GM12878 (cell line): ENCODE results near the gene FRS3. TPM values are rescaled to one million over a fixed set of nuclear protein-coding genes. Genes with fewer than 3 reads are reported as not detected.
A peak's percentile ranks its signal among the peaks of the same experiment; 100 is the strongest.

Experiments
- BACH1 ChIP-seq: fragments of 450-650 bp; IDR thresholded peaks from 2 replicates; pipeline ENCODE4 v1.6.1; 2017; ENCODE audit warnings: mild to moderate bottlenecking, borderline replicate concordance
- BHLHE40 ChIP-seq, 2 experiments: fragments of 450-650 bp in 1 of 2; IDR thresholded peaks; 2 replicates each; pipeline ENCODE4 v1.6.1; 2011 to 2017; ENCODE audit warnings: low read depth in 2 of 2, borderline replicate concordance in 1 of 2, improper control_type of control experiment in 1 of 2, low read length in 1 of 2, mild to moderate bottlenecking in 1 of 2
- CBFB ChIP-seq: IDR thresholded peaks from 2 replicates; pipeline ENCODE4 v1.6.1; 2016; ENCODE audit warnings: antibody characterized with exemption, low read depth
- CHD4 ChIP-seq: fragments of 200-600 bp; sonication (generic); IDR thresholded peaks from 2 replicates; pipeline ENCODE4 v1.6.1; 2016; ENCODE audit warnings: mild to moderate bottlenecking
- GATAD2B ChIP-seq: fragments of 450-650 bp; conservative IDR thresholded peaks from 2 replicates; pipeline ENCODE4 v1.6.1; 2017; ENCODE audit warnings: low read depth, mild to moderate bottlenecking, moderate library complexity
- HDAC2 ChIP-seq: fragments of 200-600 bp; sonication (generic); IDR thresholded peaks from 2 replicates; pipeline ENCODE4 v1.6.1; 2017
- KLF5 ChIP-seq: fragments of 450-650 bp; IDR thresholded peaks from 2 replicates; pipeline ENCODE4 v1.6.1; 2014; ENCODE audit warnings: mild to moderate bottlenecking; ENCODE audit not compliant: partially characterized antibody
- LARP7 ChIP-seq: fragments of 450-650 bp; IDR thresholded peaks from 2 replicates; pipeline ENCODE4 v1.6.1; 2017; ENCODE audit warnings: mild to moderate bottlenecking
- MEF2A ChIP-seq: IDR thresholded peaks from 2 replicates; pipeline ENCODE4 v1.6.1; 2011; ENCODE audit warnings: low read depth, mild to moderate bottlenecking, low read length, moderate library complexity; ENCODE audit not compliant: insufficient read depth
- MXI1 ChIP-seq: fragments of 150-350 bp; IDR thresholded peaks from 2 replicates; pipeline ENCODE4 v1.6.1; 2011; ENCODE audit warnings: low read depth, mild to moderate bottlenecking, inconsistent platforms, low read length, improper control_type of control experiment
- NFIC ChIP-seq: IDR thresholded peaks from 2 replicates; pipeline ENCODE4 v1.6.1; 2012; ENCODE audit warnings: low read depth, mild to moderate bottlenecking, inconsistent platforms, low read length, moderate library complexity
- NFXL1 ChIP-seq: fragments of 450-650 bp; IDR thresholded peaks from 2 replicates; pipeline ENCODE4 v1.6.1; 2017; ENCODE audit warnings: antibody characterized with exemption, mild to moderate bottlenecking, borderline replicate concordance
- NFYB ChIP-seq: IDR thresholded peaks from 2 replicates; pipeline ENCODE4 v1.6.1; 2011; ENCODE audit warnings: low read depth, mild to moderate bottlenecking, low read length, improper control_type of control experiment, moderate library complexity; ENCODE audit not compliant: insufficient read depth
- NR2C1 ChIP-seq: fragments of 450-650 bp; IDR thresholded peaks from 2 replicates; pipeline ENCODE4 v1.6.1; 2017; ENCODE audit warnings: antibody characterized with exemption, mild to moderate bottlenecking, moderate library complexity
- POLR2A ChIP-seq: IDR thresholded peaks from 2 replicates; pipeline ENCODE4 v1.6.1; 2011; ENCODE audit warnings: low read depth, mild to moderate bottlenecking, low read length
- POLR2AphosphoS2 ChIP-seq: IDR thresholded peaks from 2 replicates; pipeline ENCODE4 v1.6.1; 2011; ENCODE audit warnings: low read depth, mild to moderate bottlenecking, low read length, improper control_type of control experiment, moderate library complexity
- RAD21 ChIP-seq: IDR thresholded peaks from 2 replicates; pipeline ENCODE4 v1.6.1; 2011; ENCODE audit warnings: mild to moderate bottlenecking, low read depth, low read length, moderate library complexity; ENCODE audit not compliant: insufficient read depth
- RB1 ChIP-seq: fragments of 450-650 bp; formaldehyde crosslinking; IDR thresholded peaks from 2 replicates; pipeline ENCODE4 v1.6.1; 2017; ENCODE audit warnings: mild to moderate bottlenecking, borderline replicate concordance
- SMAD1 ChIP-seq: fragments of 450-650 bp; IDR thresholded peaks from 2 replicates; pipeline ENCODE4 v1.6.1; 2018; ENCODE audit warnings: mild to moderate bottlenecking, low read depth; ENCODE audit not compliant: partially characterized antibody
- SMC3 ChIP-seq: IDR thresholded peaks from 2 replicates; pipeline ENCODE4 v1.6.1; 2011; ENCODE audit warnings: low read length, improper control_type of control experiment, borderline replicate concordance
- SP1 ChIP-seq: IDR thresholded peaks from one replicate; pipeline ENCODE4 v1.6.1; 2011; ENCODE audit warnings: low read depth, low read length
- TARDBP ChIP-seq: IDR thresholded peaks from 2 replicates; pipeline ENCODE4 v1.6.1; 2016; ENCODE audit warnings: borderline replicate concordance
- TBL1XR1 ChIP-seq: IDR thresholded peaks from 2 replicates; pipeline ENCODE4 v1.6.1; 2012; ENCODE audit warnings: low read depth, low read length, improper control_type of control experiment
- polyA plus RNA-seq, 11 experiments: library from polyadenylated mRNA; depleted of rRNA in 4 of 11; unstranded in 6 of 11; stranded (reverse) in 5 of 11; fragments of >200 nt; fragmentation: Nextera tagmentation in 4 of 11; fragmentation: Illumina TruSeq in 1 of 11; extraction: Ambion mirVana in 4 of 11; extraction: Trizol in 1 of 11; gene quantifications; 1 replicate in 1 of 11; 2 replicates in 10 of 11; pipeline versions ENCODE4 v1.2.1 to v1.2.3, GENCODE V29; 2011 to 2016; ENCODE audit warnings: inconsistent platforms in 2 of 11, missing spikeins in 2 of 11, low read depth in 1 of 11
- total RNA-seq, 4 experiments: library from RNA; depleted of rRNA in 3 of 4; stranded (reverse); fragments of >200 nt in 3 of 4; fragmentation: Illumina TruSeq in 1 of 4; extraction: Trizol in 1 of 4; gene quantifications; 2 replicates each; pipeline versions ENCODE4 v1.2.1 to v1.2.3, GENCODE V29; 2013 to 2021
- TF ChIP-seq, protein P1 (sequence below): fragments of 150-350 bp; IDR thresholded peaks from 2 replicates; pipeline ENCODE4 v1.6.1; 2014; ENCODE audit warnings: mild to moderate bottlenecking, low read depth, low read length
- TF ChIP-seq, protein P2 (sequence below): fragments of 150-350 bp; IDR thresholded peaks from 2 replicates; pipeline ENCODE4 v1.6.1; 2016; ENCODE audit warnings: low read depth, low read length
- TF ChIP-seq, protein P3 (sequence below): fragments of 450-650 bp; formaldehyde crosslinking; IDR thresholded peaks from 2 replicates; pipeline ENCODE4 v1.4.0; 2020; ENCODE audit warnings: mild to moderate bottlenecking, moderate library complexity

The FRS3 gene
- total and polyA plus RNA-seq, 10 of the 15 experiments (the other 5 are each of a cell fraction or from before 2014, with no cell fraction given) = 0.05 to 3.4 (median 1.5) TPM

DNA sequence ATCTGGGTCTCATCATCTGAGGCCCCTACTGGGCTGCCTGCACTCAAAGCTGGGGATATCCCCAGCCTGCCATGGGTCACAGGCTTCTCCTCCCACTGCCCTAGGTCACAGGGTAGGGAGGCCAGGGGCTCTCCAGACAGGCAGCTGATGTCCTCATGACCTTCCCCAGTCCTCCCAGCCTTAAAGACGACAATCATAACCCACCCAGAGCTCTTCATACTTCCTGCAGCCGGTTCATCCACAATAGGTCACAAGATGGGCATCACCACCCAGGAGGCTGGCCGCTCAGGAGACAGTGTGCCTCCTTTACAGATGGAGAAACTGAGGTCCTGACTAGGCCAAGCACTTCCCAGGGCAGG, 59.5 kb downstream of the FRS3 start (continued):
- peak; percentile 17 for TF ChIP-seq SP1
- 0 out of 2 replicates have a peak, but pooled peaks have one; percentile 12 for TF ChIP-seq GATAD2B
- TF ChIP-seq, protein P1, sequence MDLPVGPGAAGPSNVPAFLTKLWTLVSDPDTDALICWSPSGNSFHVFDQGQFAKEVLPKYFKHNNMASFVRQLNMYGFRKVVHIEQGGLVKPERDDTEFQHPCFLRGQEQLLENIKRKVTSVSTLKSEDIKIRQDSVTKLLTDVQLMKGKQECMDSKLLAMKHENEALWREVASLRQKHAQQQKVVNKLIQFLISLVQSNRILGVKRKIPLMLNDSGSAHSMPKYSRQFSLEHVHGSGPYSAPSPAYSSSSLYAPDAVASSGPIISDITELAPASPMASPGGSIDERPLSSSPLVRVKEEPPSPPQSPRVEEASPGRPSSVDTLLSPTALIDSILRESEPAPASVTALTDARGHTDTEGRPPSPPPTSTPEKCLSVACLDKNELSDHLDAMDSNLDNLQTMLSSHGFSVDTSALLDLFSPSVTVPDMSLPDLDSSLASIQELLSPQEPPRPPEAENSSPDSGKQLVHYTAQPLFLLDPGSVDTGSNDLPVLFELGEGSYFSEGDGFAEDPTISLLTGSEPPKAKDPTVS = no peak
- TF ChIP-seq TARDBP = no peak
- no peak for TF ChIP-seq MXI1
- TF ChIP-seq SMAD1 = no peak
- TF ChIP-seq MEF2A = no peak
- TF ChIP-seq, protein P2, sequence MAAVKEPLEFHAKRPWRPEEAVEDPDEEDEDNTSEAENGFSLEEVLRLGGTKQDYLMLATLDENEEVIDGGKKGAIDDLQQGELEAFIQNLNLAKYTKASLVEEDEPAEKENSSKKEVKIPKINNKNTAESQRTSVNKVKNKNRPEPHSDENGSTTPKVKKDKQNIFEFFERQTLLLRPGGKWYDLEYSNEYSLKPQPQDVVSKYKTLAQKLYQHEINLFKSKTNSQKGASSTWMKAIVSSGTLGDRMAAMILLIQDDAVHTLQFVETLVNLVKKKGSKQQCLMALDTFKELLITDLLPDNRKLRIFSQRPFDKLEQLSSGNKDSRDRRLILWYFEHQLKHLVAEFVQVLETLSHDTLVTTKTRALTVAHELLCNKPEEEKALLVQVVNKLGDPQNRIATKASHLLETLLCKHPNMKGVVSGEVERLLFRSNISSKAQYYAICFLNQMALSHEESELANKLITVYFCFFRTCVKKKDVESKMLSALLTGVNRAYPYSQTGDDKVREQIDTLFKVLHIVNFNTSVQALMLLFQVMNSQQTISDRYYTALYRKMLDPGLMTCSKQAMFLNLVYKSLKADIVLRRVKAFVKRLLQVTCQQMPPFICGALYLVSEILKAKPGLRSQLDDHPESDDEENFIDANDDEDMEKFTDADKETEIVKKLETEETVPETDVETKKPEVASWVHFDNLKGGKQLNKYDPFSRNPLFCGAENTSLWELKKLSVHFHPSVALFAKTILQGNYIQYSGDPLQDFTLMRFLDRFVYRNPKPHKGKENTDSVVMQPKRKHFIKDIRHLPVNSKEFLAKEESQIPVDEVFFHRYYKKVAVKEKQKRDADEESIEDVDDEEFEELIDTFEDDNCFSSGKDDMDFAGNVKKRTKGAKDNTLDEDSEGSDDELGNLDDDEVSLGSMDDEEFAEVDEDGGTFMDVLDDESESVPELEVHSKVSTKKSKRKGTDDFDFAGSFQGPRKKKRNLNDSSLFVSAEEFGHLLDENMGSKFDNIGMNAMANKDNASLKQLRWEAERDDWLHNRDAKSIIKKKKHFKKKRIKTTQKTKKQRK = no peak
- TF ChIP-seq NFIC = no peak
- TF ChIP-seq CHD4 = no peak
- no peak for TF ChIP-seq RB1
- TF ChIP-seq POLR2A = peak; percentile 53; the same call in 1 of the 2 replicates
- TF ChIP-seq TBL1XR1 = no peak
- TF ChIP-seq SMC3 = no peak
- TF ChIP-seq NFXL1 = no peak
- TF ChIP-seq, protein P3, sequence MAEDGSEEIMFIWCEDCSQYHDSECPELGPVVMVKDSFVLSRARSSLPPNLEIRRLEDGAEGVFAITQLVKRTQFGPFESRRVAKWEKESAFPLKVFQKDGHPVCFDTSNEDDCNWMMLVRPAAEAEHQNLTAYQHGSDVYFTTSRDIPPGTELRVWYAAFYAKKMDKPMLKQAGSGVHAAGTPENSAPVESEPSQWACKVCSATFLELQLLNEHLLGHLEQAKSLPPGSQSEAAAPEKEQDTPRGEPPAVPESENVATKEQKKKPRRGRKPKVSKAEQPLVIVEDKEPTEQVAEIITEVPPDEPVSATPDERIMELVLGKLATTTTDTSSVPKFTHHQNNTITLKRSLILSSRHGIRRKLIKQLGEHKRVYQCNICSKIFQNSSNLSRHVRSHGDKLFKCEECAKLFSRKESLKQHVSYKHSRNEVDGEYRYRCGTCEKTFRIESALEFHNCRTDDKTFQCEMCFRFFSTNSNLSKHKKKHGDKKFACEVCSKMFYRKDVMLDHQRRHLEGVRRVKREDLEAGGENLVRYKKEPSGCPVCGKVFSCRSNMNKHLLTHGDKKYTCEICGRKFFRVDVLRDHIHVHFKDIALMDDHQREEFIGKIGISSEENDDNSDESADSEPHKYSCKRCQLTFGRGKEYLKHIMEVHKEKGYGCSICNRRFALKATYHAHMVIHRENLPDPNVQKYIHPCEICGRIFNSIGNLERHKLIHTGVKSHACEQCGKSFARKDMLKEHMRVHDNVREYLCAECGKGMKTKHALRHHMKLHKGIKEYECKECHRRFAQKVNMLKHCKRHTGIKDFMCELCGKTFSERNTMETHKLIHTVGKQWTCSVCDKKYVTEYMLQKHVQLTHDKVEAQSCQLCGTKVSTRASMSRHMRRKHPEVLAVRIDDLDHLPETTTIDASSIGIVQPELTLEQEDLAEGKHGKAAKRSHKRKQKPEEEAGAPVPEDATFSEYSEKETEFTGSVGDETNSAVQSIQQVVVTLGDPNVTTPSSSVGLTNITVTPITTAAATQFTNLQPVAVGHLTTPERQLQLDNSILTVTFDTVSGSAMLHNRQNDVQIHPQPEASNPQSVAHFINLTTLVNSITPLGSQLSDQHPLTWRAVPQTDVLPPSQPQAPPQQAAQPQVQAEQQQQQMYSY (CRISPR knock-in tag) = no peak
- TF ChIP-seq HDAC2 = no peak
- no peak for TF ChIP-seq CBFB
- TF ChIP-seq POLR2AphosphoS2 = no peak
- 0 out of 4 replicates have a peak, but pooled peaks of 1 of the 2 experiments have one; percentile 4 for TF ChIP-seq BHLHE40 (IDR thresholded peaks at IDR 0.05; ENCODE audit: borderline replicate concordance in 1 of 2, low read depth in 2 of 2, low read length in 1 of 2)
- no peak for TF ChIP-seq KLF5
- TF ChIP-seq NR2C1 = peak; percentile 79
- TF ChIP-seq BACH1 = no peak; the same call in 1 of the 2 replicates
- TF ChIP-seq RAD21 = no peak
- no peak for TF ChIP-seq LARP7
- TF ChIP-seq NFYB = no peak
